ENCODE results near the gene ACP1.
"Not testable (repeated sequence)": the region's sequence is repeated elsewhere in the genome, so short reads cannot be mapped to it uniquely, and the experiment has no call there.

The ACP1 gene

DNA sequence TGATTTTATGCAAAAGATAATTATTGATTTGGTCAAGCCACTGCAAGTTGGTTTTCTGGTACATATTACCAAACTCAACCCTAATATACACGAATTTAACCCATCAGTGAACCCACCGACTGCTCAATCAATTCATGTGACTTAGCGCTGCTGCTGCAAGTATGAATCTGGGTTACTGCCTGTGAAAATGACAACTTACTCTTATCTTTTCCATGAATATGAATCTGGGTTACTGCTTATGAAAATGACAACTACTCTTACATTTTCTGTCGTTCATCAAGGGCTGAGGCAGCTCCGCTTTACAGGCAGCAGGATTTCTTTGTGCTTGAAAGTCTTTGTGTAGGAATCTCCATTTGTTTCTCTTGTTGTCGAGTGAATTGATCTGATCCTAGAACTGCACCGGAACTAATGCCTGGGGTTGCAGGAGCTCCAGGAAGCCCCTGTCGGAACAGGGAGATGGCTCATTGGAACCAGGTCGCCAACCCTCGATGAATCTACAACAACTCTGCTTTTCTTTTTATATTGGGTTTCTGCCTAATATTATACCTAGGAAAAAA lies 45.3 kb downstream of the ACP1 start:
- Histone ChIP-seq H3K27ac (no peak overlapping the region), H3K9me3 (ENCODE audit: severe bottlenecking) (no peaks in the 10 kb centered on the region), H3K36me3 (no peaks in the 10 kb centered on the region), H3K27me3 (ENCODE audit: insufficient read depth, low read depth, severe bottlenecking) (no peaks in the 10 kb centered on the region), H3K4me3 (ENCODE audit: low read depth, low read length) (no peak overlapping the region)
- TF ChIP-seq, protein P1, sequence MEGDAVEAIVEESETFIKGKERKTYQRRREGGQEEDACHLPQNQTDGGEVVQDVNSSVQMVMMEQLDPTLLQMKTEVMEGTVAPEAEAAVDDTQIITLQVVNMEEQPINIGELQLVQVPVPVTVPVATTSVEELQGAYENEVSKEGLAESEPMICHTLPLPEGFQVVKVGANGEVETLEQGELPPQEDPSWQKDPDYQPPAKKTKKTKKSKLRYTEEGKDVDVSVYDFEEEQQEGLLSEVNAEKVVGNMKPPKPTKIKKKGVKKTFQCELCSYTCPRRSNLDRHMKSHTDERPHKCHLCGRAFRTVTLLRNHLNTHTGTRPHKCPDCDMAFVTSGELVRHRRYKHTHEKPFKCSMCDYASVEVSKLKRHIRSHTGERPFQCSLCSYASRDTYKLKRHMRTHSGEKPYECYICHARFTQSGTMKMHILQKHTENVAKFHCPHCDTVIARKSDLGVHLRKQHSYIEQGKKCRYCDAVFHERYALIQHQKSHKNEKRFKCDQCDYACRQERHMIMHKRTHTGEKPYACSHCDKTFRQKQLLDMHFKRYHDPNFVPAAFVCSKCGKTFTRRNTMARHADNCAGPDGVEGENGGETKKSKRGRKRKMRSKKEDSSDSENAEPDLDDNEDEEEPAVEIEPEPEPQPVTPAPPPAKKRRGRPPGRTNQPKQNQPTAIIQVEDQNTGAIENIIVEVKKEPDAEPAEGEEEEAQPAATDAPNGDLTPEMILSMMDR (IDR thresholded peaks at IDR 0.05; ENCODE audit: low read depth, low read length), result no peak
- DNase-seq, result no peak

DNA sequence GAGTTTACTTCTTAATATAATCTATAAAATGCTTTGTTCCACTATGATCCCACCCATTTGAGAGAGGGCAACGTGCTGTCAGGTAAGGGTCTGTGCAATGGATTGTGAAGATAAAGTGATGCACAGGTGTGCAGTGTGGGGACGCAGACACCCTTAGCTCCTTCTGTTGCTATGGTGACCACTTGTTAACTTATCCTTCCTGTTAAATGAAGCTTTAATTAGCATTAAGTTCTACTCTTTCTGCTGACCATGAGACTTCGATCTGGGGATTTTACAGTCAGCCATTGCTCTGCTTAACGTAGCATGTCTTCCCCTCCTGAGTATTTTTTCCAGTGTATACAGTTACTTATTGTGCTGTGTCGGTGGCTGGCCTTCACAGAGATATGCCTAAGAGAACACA lies 46.2 kb downstream of the ACP1 start:
- no peak overlapping the region for H3K27ac ChIP-seq
- DNase-seq, result no peak
- H3K4me3 ChIP-seq (ENCODE audit: low read depth, low read length), result no peak overlapping the region
- TF ChIP-seq, protein P1 (IDR thresholded peaks at IDR 0.05; ENCODE audit: low read depth, low read length), result no peak
- H3K9me3 ChIP-seq (ENCODE audit: severe bottlenecking), result no peaks in the 10 kb centered on the region
- H3K27me3 ChIP-seq (ENCODE audit: insufficient read depth, low read depth, severe bottlenecking), result no peaks in the 10 kb centered on the region
- no peaks in the 10 kb centered on the region for H3K36me3 ChIP-seq

DNA sequence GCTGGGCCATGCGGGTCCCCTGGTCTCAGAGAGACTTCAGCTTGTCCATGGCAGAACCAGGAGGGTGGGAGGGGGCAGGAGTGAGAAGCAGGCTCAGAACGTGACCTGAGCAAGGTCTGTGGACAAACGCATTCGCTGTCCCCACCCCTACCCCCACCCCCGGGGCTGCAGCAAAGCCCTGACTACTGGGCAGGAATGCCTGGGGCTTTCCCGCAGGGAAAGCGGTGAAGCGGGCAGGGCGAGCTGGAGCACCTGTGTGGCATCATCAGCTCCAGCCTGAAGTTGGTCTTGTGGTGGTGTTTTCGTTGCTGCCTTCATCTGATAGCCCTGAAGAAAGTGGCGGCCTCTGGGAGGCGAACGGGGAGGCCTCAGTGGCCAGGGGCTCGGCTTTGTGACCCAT lies 49.2 kb downstream of the ACP1 start:
- no peak for DNase-seq
- Histone ChIP-seq H3K4me3 (ENCODE audit: low read depth, low read length) (no peak overlapping the region), H3K36me3 (no peaks in the 10 kb centered on the region), H3K27ac (no peak overlapping the region), H3K9me3 (ENCODE audit: severe bottlenecking) (no peaks in the 10 kb centered on the region), H3K27me3 (ENCODE audit: insufficient read depth, low read depth, severe bottlenecking) (no peaks in the 10 kb centered on the region)
- TF ChIP-seq, protein P1 (IDR thresholded peaks at IDR 0.05; ENCODE audit: low read depth, low read length), result no peak

DNA sequence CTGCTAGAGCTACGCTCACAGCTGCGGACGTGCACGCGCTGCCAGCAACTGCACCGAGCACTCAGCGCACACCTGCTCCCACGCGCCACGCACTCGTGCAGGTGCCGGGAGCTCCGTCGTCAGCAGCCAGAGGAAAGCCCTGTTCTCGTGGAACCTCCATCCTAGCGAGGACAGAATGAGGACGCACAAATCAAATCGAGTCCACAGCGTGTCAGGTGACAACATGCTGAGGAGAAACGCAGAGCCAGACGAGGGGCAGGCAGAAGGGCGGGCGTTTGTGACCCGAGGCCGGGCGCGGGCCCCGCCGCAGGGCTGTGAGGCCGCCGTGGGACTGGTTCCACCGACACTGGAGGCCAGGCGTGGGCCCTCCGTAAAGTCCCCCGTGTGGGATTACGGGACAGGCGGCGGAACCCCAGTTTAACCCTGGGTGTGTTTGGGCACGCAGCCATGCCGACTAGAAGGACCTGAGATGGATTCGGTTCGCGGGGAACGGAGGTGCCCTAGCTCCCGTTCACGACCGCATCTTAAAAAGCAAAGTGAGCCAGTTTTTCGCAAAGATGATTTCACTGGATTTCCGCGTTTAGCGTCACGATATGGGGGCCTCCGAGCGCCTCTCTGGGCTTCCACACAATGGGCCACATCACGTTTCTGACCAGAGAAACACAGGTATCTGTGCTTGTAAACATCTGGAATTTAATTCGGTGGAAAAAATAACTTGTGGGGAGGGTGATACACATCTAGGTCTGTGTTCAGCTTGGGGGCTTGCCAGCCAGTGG lies 50.0 kb downstream of the ACP1 start:
- TF ChIP-seq, protein P1 (IDR thresholded peaks at IDR 0.05; ENCODE audit: low read depth, low read length), result no peak
- DNase-seq, result no peak
- Histone ChIP-seq H3K27me3 (ENCODE audit: insufficient read depth, low read depth, severe bottlenecking) (no peaks in the 10 kb centered on the region), H3K9me3 (ENCODE audit: severe bottlenecking) (no peaks in the 10 kb centered on the region), H3K4me3 (ENCODE audit: low read depth, low read length) (no peak overlapping the region), H3K27ac (no peak overlapping the region), H3K36me3 (no peaks in the 10 kb centered on the region)

DNA sequence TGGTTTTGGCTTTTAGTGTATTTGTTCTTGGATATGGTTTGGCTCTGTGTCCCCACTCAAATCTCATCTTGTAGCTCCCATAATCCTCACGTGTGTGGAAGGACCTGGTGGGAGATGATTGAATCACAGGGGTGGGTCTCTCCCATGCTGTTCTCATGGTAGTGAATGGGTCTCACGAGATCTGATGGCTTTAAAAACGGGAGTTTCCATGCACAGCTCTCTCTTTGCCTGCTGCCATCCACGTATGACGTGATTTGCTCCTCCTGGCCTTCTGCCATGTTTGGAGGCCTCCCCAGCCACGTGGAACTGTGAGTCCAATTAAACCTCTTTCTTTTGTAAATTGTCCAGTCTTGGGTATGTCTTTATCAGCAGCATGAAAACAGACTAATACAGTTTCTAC lies 51.2 kb downstream of the ACP1 start:
- H3K27me3 ChIP-seq (ENCODE audit: insufficient read depth, low read depth, severe bottlenecking); H3K36me3 ChIP-seq; H3K9me3 ChIP-seq (ENCODE audit: severe bottlenecking); H3K27ac ChIP-seq; DNase-seq; H3K4me3 ChIP-seq (ENCODE audit: low read depth, low read length): not testable (repeated sequence)

DNA sequence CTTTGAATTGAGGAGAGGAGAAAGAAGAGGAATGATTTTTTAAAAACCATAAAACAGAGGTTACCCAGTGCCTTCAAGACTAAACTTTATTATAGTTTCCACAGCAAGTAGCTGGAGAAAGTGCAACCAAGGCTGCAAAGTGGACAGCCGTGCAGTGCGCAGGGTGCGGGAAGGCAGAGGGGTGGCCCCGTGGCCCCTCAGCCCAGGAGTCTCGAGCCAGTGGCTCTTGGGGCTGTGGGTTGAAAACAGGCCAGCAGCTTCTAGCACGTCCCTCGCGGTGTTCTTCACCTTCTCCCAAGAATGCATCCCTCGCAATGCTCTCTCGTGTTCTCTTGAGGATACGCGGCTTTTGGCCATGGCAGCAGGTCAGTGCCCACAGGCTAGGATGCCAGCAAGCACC lies 51.6 kb downstream of the ACP1 start:
- Histone ChIP-seq H3K36me3 (no peaks in the 10 kb centered on the region), H3K27ac (no peak overlapping the region), H3K9me3 (ENCODE audit: severe bottlenecking) (no peaks in the 10 kb centered on the region), H3K27me3 (ENCODE audit: insufficient read depth, low read depth, severe bottlenecking) (no peaks in the 10 kb centered on the region), H3K4me3 (ENCODE audit: low read depth, low read length) (no peak overlapping the region)
- TF ChIP-seq, protein P1 (IDR thresholded peaks at IDR 0.05; ENCODE audit: low read depth, low read length), result no peak
- DNase-seq, result no peak
